ENCODE data around the gene PTPRCAP. TPM values are rescaled to one million over a fixed set of nuclear protein-coding genes. Genes with fewer than 3 reads are reported as not detected.
A peak's percentile ranks its signal among the peaks of the same experiment; 100 is the strongest.

Gene PTPRCAP
- total and polyA plus RNA-seq, 4 experiments from 2014 or later = 208 to 613 (median 420) TPM

DNA sequence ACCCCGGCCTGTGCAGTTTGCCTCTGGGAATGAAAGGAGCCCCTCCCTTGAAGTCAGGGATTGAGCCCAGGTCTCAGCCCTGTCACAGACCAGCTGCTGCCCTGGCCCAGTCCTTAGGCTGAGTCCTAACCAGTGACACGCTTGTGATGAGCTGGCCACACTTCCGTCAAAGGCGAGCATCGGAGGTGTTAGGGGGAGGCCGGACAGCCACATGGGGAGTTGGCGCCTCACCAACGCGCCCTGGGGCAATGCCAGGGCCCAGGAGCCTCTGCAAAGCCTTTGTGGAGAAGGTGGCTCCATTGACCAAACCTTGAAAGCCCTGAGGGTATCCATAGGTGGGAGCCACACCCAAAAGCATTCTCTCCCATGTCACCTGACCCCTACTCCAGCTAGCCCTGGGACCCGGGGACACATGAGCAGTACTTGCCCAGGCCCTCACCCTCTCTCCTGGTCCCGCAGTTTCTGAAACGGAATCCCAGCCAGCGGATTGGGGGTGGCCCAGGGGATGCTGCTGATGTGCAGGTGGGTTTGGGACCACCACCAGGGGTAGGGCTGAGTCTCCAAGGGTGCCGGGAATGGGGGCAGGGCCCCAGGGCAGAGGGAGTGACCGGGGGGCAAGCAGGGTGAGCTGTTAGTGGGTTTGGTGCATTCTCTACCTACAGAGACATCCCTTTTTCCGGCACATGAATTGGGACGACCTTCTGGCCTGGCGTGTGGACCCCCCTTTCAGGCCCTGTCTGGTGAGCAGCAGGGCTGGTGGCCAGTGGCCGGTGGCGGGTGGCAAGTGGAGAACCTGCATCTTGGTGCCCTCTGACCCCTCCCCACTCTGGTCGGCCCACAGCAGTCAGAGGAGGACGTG lies 3.7 kb downstream of the PTPRCAP start:
- CTCF ChIA-PET (ENCODE audit: partially characterized antibody) = interaction anchor here (0.7 to 1.4 kb wide), 2 partner anchors 32 to 40 kb away, joined by 3 read pairs; partner anchors contain the start of gene PPP1CA
- H3K36me3 Mint-ChIP-seq = peaks cover 17 to 37% of the 10 kb centered on the region in 2 donors
- H3K9me3 ChIP-seq (ENCODE audit: control insufficient read depth in 1 of 2, low read length in 2 of 2) = no peaks in the 10 kb centered on the region
- H3K27me3 ChIP-seq (ENCODE audit: insufficient read depth, low read length) = no peaks in the 10 kb centered on the region
- no peak overlapping the region for H3K4me3 ChIP-seq (ENCODE audit: low read length in 2 of 2)
- H3K36me3 ChIP-seq (ENCODE audit: insufficient read depth, low read length) = peaks cover 38% of the 10 kb centered on the region
- peaks cover 26 to 65% (median 44%) of the 10 kb centered on the region in 4 donors for H3K4me1 Mint-ChIP-seq
- intact Hi-C loops (cut with micrococcal nuclease) = no loop called here
- peaks cover 73% of the 10 kb centered on the region for H3K4me1 ChIP-seq (ENCODE audit: insufficient read depth, low read length)
- peak overlapping the region; percentile 50 to 69 (median 66) for H3K4me3 Mint-ChIP-seq
- peak in 1 of 5 donors; percentile 21 for DNase-seq
- POLR2A ChIA-PET (ENCODE audit: partially characterized antibody) = interaction anchor here (0.8 to 31.8 kb wide), 8 partner anchors 15 to 194 kb away, joined by 3 to 2262 read pairs (median 142); partner anchors contain the start of genes AIP, CABP4, CARNS1 and CORO1B
- H3K27ac Mint-ChIP-seq = peak overlapping the region; percentile 53 to 90 (median 82)
- peak overlapping the region; percentile 78 for H3K27ac ChIP-seq (ENCODE audit: low read depth, low read length)
- no peaks in the 10 kb centered on the region for H3K27me3 Mint-ChIP-seq
- H3K9me3 Mint-ChIP-seq = peaks cover 0 to 7% (median 0%) of the 10 kb centered on the region in 8 donors

DNA sequence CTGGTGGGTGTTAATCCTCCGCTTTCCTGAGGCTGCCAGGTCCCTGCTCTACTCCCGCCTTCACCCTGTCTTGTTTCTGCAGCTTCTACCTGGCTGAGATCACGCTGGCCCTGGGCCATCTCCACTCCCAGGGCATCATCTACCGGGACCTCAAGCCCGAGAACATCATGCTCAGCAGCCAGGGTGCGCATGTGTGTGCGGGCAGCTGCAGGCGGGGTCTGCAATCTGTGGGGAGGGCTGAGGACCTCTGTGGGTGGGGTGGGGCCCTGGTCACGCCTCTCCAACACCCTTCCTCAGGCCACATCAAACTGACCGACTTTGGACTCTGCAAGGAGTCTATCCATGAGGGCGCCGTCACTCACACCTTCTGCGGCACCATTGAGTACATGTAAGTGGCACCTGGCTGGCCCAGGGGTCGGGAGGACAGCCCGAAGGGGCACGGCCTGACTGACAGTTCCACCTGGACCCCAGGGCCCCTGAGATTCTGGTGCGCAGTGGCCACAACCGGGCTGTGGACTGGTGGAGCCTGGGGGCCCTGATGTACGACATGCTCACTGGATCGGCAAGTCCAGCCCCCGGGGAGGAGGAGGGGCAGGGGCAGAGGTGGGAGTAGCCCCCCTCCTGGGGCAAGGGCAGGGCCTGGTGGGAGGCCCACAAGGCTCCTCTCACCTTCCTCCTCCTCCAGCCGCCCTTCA lies 4.7 kb downstream of the PTPRCAP start:
- Mint-ChIP-seq H3K4me1 (peaks cover 26 to 68% (median 47%) of the 10 kb centered on the region in 4 donors), H3K27me3 (no peaks in the 10 kb centered on the region), H3K36me3 (peaks cover 17 to 42% of the 10 kb centered on the region in 2 donors), H3K4me3 (peak overlapping the region in 2 of 8 donors; percentile 6 to 63), H3K9me3 (peaks cover 0 to 7% (median 0%) of the 10 kb centered on the region in 8 donors), H3K27ac (peak overlapping the region in 3 of 7 donors; percentile 61 to 83 (median 68))
- H3K27me3 ChIP-seq (ENCODE audit: insufficient read depth, low read length) = no peaks in the 10 kb centered on the region
- ChIA-PET CTCF (ENCODE audit: partially characterized antibody) (interaction anchor here (1.4 kb wide), 1 partner anchor 39 kb away, joined by 3 read pairs; no protein-coding TSS in a partner anchor), POLR2A (ENCODE audit: partially characterized antibody) (interaction anchor here (0.6 to 31.8 kb wide), 8 partner anchors 14 to 82 kb away, joined by 3 to 2262 read pairs (median 142); partner anchors contain the start of genes AIP, CABP4, CARNS1 and CORO1B)
- no peaks in the 10 kb centered on the region for H3K9me3 ChIP-seq (ENCODE audit: control insufficient read depth in 1 of 2, low read length in 2 of 2)
- intact Hi-C loops (cut with micrococcal nuclease) = no loop called here
- H3K4me3 ChIP-seq (ENCODE audit: low read length in 2 of 2) = no peak overlapping the region
- H3K27ac ChIP-seq (ENCODE audit: low read depth, low read length) = peak overlapping the region; percentile 78
- DNase-seq = no peak
- H3K36me3 ChIP-seq (ENCODE audit: insufficient read depth, low read length) = peaks cover 38% of the 10 kb centered on the region
- H3K4me1 ChIP-seq (ENCODE audit: insufficient read depth, low read length) = peaks cover 75% of the 10 kb centered on the region

DNA sequence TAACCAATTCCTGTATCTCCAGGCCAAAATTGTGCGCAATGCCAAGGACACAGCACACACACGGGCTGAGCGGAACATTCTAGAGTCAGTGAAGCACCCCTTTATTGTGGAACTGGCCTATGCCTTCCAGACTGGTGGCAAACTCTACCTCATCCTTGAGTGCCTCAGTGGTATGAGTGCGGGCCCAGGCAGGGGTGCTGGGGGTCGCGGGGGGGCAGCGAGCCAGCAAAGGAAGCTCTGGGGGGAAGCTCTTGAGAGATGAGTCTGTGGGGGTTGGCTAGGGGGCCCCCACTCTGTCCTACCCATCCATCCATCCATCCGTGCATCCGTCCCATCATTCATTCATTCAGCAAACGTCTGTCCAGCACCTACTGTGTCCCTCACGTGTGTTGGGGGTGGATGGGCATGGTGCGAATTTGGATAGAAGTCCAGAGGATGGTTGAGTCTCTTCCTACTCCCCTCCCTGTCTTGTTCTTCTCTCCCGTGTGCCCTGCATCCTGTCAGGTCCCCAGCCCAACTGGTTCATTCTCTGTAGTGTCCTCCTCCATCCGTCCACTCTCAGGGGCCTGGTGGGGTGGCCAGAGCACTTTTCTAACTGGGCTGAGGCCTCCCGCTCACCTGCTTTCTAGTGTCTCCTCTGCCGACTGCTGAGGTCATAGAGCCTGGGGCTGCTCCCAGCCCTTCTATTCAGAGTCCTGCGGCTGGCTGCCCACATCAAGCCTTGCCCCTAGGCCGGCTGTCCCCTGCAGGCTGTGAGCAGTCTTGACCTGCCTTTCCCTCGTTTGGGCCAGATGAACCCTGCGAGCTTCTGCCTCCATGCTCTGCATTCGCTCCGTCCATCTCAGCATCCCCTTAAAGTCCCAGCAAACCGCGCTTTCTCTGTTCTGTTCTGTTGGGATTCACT lies 5.9 kb downstream of the PTPRCAP start:
- no peak overlapping the region for H3K4me3 ChIP-seq (ENCODE audit: low read length in 2 of 2)
- H3K9me3 ChIP-seq (ENCODE audit: control insufficient read depth in 1 of 2, low read length in 2 of 2) = no peaks in the 10 kb centered on the region
- peak overlapping the region; percentile 30 to 94 (median 75) for H3K27ac Mint-ChIP-seq
- no peaks in the 10 kb centered on the region for H3K27me3 ChIP-seq (ENCODE audit: insufficient read depth, low read length)
- CTCF ChIA-PET (ENCODE audit: partially characterized antibody) = interaction anchor here (0.7 to 1.4 kb wide), 2 partner anchors 10 to 38 kb away, joined by 3 read pairs; no protein-coding TSS in a partner anchor
- peaks cover 0 to 7% (median 0%) of the 10 kb centered on the region in 8 donors for H3K9me3 Mint-ChIP-seq
- peaks cover 15 to 31% of the 10 kb centered on the region in 2 donors for H3K36me3 Mint-ChIP-seq
- no peaks in the 10 kb centered on the region for H3K27me3 Mint-ChIP-seq
- H3K27ac ChIP-seq (ENCODE audit: low read depth, low read length) = no peak overlapping the region
- H3K4me1 ChIP-seq (ENCODE audit: insufficient read depth, low read length) = peaks cover 82% of the 10 kb centered on the region
- POLR2A ChIA-PET (ENCODE audit: partially characterized antibody) = interaction anchor here (0.6 to 31.8 kb wide), 7 partner anchors 13 to 164 kb away, joined by 3 to 2262 read pairs (median 279); partner anchors contain the start of genes AIP, CABP4, CARNS1 and CORO1B
- peak overlapping the region in 6 of 8 donors; percentile 8 to 66 (median 64) for H3K4me3 Mint-ChIP-seq
- peaks cover 38% of the 10 kb centered on the region for H3K36me3 ChIP-seq (ENCODE audit: insufficient read depth, low read length)
- H3K4me1 Mint-ChIP-seq = peaks cover 26 to 75% (median 48%) of the 10 kb centered on the region in 4 donors
- DNase-seq = no peak
- intact Hi-C loops (cut with micrococcal nuclease) = no loop called here

DNA sequence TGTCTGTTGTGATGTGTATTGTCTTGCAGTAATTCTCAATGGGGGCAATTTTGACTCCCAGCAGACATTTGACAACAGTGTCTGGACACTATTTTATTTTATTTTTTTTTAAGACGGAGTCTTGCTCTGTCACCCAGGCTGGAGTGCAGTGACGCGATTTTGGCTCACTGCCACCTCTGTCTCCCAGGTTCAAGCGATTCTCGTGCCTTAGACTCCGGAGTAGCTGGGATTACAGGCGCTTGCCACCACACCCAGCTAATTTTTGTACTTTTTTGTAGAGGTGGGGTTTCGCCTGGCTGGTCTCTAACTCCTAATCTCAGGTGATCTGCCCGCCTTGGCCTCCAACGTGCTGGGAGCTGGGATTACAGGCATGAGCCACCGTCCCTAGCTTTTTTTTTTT lies 7.8 kb downstream of the PTPRCAP start:
- peak overlapping the region in 5 of 7 donors; percentile 9 to 99 (median 96) for H3K27ac Mint-ChIP-seq
- Histone ChIP-seq H3K36me3 (ENCODE audit: insufficient read depth, low read length) (peaks cover 23% of the 10 kb centered on the region), H3K4me1 (ENCODE audit: insufficient read depth, low read length) (peaks cover 63% of the 10 kb centered on the region), H3K27me3 (ENCODE audit: insufficient read depth, low read length) (no peaks in the 10 kb centered on the region), H3K4me3 (ENCODE audit: low read length in 2 of 2) (no peak overlapping the region), H3K9me3 (ENCODE audit: control insufficient read depth in 1 of 2, low read length in 2 of 2) (no peaks in the 10 kb centered on the region), H3K27ac (ENCODE audit: low read depth, low read length) (peak overlapping the region; percentile 90)
- peak overlapping the region in 7 of 8 donors; percentile 93 to 100 (median 98) for H3K4me3 Mint-ChIP-seq
- peaks cover 0 to 3% (median 0%) of the 10 kb centered on the region in 8 donors for H3K9me3 Mint-ChIP-seq
- POLR2A ChIA-PET (ENCODE audit: partially characterized antibody) = interaction anchor here (1.5 to 31.8 kb wide), 7 partner anchors 8 to 76 kb away, joined by 3 to 2262 read pairs (median 115); partner anchors contain the start of genes AIP, CABP4, CARNS1 and CORO1B
- H3K4me1 Mint-ChIP-seq = peaks cover 19 to 70% (median 41%) of the 10 kb centered on the region in 4 donors
- DNase-seq = no peak
- intact Hi-C loops (cut with micrococcal nuclease) = no loop called here
- CTCF ChIA-PET (ENCODE audit: partially characterized antibody) = interaction anchor here (3.2 to 3.3 kb wide), 2 partner anchors 8 to 28 kb away, joined by 14 to 21 read pairs; partner anchors contain the start of genes PPP1CA and PTPRCAP
- no peaks in the 10 kb centered on the region for H3K27me3 Mint-ChIP-seq
- H3K36me3 Mint-ChIP-seq = peaks cover 8 to 24% of the 10 kb centered on the region in 2 donors

DNA sequence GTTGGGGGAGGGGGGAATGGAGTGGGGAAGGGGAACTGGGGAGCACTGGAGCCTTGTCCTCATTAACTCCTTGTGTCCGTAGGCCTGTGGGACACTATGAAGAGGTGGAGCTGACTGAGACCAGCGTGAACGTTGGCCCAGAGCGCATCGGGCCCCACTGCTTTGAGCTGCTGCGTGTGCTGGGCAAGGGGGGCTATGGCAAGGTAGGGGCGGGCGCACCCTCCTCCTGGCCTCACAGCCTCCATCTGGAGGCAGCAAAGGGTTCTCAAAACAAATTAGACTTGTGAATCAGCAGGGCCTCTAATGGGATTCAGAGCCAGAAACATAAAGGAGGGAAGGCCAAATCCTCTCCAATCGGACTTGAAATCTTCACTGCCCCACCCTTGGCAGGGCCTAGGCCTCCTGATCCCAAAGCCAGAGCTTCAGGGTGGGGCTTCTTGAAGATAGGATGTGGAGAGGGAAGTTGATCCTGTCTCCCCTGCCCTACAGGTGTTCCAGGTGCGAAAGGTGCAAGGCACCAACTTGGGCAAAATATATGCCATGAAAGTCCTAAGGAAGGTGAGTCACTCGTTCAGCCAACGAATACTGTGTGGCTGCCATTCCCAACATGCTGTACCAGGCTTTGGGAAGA lies 8.3 kb downstream of the PTPRCAP start:
- ChIA-PET POLR2A (ENCODE audit: partially characterized antibody) (interaction anchor here (0.8 to 31.8 kb wide), 12 partner anchors 9 to 189 kb away, joined by 3 to 2262 read pairs (median 11); partner anchors contain the start of genes AIP, CABP4, CARNS1 and CORO1B), CTCF (ENCODE audit: partially characterized antibody) (interaction anchor here (0.9 to 3.3 kb wide), 6 partner anchors 9 to 78 kb away, joined by 3 to 21 read pairs (median 4); partner anchors contain the start of genes PPP1CA, PTPRCAP and TBC1D10C)
- Mint-ChIP-seq H3K4me1 (peaks cover 17 to 68% (median 39%) of the 10 kb centered on the region in 4 donors), H3K9me3 (peaks cover 0 to 3% (median 0%) of the 10 kb centered on the region in 8 donors), H3K36me3 (peaks cover 8 to 22% of the 10 kb centered on the region in 2 donors), H3K4me3 (peak overlapping the region; percentile 93 to 100 (median 98)), H3K27me3 (no peaks in the 10 kb centered on the region), H3K27ac (peak overlapping the region; percentile 95 to 99 (median 97))
- peak overlapping the region; percentile 90 for H3K27ac ChIP-seq (ENCODE audit: low read depth, low read length)
- no peak for DNase-seq
- no peaks in the 10 kb centered on the region for H3K27me3 ChIP-seq (ENCODE audit: insufficient read depth, low read length)
- intact Hi-C loops (cut with micrococcal nuclease) = no loop called here
- H3K36me3 ChIP-seq (ENCODE audit: insufficient read depth, low read length) = peaks cover 21% of the 10 kb centered on the region
- no peaks in the 10 kb centered on the region for H3K9me3 ChIP-seq (ENCODE audit: control insufficient read depth in 1 of 2, low read length in 2 of 2)
- peaks cover 58% of the 10 kb centered on the region for H3K4me1 ChIP-seq (ENCODE audit: insufficient read depth, low read length)
- peak overlapping the region; percentile 94 to 95 for H3K4me3 ChIP-seq (ENCODE audit: low read length in 2 of 2)
